ENCODE results near the gene USP53.

DNA sequence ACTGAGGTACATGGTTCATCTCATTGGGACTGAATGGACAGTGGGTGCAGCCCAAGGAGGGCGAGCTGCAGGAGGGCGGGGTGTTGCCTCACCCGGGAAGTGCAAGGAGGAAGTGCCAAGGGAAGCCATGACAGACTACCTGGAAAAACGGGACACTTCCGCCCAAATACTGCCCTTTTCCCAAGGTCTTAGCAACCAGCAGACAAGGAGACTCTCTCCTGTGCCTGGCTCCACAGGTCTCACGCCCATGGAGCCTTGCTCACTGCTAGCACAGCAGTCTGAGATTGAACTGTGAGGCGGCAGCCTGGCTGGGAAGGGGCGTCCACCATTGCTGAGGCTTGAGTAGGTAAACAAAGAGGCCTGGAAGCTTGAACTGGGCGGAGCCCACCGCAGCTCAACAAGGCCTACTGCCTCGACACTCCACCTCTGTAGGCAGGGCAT lies 14.7 kb upstream of the USP53 start:
- TF ChIP-seq, protein P1, sequence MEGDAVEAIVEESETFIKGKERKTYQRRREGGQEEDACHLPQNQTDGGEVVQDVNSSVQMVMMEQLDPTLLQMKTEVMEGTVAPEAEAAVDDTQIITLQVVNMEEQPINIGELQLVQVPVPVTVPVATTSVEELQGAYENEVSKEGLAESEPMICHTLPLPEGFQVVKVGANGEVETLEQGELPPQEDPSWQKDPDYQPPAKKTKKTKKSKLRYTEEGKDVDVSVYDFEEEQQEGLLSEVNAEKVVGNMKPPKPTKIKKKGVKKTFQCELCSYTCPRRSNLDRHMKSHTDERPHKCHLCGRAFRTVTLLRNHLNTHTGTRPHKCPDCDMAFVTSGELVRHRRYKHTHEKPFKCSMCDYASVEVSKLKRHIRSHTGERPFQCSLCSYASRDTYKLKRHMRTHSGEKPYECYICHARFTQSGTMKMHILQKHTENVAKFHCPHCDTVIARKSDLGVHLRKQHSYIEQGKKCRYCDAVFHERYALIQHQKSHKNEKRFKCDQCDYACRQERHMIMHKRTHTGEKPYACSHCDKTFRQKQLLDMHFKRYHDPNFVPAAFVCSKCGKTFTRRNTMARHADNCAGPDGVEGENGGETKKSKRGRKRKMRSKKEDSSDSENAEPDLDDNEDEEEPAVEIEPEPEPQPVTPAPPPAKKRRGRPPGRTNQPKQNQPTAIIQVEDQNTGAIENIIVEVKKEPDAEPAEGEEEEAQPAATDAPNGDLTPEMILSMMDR (IDR thresholded peaks at IDR 0.05; ENCODE audit: low read length): no peak
- no peak for TF ChIP-seq EZH2 (optimal IDR thresholded peaks at IDR 0.05; ENCODE audit: low read depth, low read length)

Data from MM.1S (cell line).